ENCODE measurements around the gene MACROD2. TPM values are rescaled to one million over a fixed set of nuclear protein-coding genes. Genes with fewer than 3 reads are reported as not detected.
A peak's percentile ranks its signal among the peaks of the same experiment; 100 is the strongest.

MACROD2 gene
- total RNA-seq, 1 donor from 2014 or later = 0.23 TPM

DNA sequence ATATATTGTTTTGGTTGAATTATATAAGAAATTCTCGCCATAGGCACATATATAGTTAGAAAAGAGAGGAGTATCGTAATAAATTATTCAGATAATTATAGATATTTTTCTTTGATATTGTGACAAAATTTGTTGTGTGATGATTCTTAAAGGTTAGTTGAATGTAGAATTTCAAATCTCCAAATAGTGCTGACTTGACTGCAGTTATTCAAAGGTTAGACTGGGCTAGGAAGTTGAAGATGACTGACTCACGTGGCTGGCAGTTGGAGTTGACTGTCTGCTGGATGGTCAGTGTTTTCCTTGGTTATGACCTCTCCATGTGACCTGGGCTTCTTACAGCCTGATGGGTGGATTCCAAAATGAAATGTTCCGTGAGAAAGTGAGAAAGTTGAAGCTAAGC lies 286.8 kb downstream of the MACROD2 start:
- TF ChIP-seq, protein P1, sequence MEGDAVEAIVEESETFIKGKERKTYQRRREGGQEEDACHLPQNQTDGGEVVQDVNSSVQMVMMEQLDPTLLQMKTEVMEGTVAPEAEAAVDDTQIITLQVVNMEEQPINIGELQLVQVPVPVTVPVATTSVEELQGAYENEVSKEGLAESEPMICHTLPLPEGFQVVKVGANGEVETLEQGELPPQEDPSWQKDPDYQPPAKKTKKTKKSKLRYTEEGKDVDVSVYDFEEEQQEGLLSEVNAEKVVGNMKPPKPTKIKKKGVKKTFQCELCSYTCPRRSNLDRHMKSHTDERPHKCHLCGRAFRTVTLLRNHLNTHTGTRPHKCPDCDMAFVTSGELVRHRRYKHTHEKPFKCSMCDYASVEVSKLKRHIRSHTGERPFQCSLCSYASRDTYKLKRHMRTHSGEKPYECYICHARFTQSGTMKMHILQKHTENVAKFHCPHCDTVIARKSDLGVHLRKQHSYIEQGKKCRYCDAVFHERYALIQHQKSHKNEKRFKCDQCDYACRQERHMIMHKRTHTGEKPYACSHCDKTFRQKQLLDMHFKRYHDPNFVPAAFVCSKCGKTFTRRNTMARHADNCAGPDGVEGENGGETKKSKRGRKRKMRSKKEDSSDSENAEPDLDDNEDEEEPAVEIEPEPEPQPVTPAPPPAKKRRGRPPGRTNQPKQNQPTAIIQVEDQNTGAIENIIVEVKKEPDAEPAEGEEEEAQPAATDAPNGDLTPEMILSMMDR (conservative IDR thresholded peaks at IDR 0.05; ENCODE audit: low read depth, low read length) = no peak
- DNase-seq (ENCODE audit: low read depth) = no peak
- H3K4me3 ChIP-seq (ENCODE audit: low read depth, low read length) = no peak overlapping the region

DNA sequence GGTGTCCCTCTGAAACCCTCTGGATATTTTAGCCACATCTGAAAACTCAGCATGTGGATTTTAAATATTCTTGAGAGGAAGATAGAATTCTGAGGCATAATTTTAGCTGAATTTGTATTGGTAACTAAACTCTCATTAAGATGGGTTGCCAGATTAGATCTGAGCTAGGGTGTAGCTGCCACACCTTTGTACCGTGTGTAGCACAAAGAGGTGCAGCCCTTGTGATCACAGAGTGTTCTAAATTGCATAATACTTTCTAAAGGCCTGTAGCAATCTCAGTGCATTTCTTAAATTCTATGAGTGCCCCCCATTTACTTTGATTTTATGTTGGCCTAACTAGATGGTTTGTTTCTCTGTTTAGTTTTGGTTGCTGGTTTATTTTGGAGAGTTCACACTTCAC lies 289.1 kb downstream of the MACROD2 start:
- H3K4me3 ChIP-seq (ENCODE audit: low read depth, low read length) = no peak overlapping the region
- DNase-seq (ENCODE audit: low read depth) = no peak
- TF ChIP-seq, protein P1 (conservative IDR thresholded peaks at IDR 0.05; ENCODE audit: low read depth, low read length) = no peak

DNA sequence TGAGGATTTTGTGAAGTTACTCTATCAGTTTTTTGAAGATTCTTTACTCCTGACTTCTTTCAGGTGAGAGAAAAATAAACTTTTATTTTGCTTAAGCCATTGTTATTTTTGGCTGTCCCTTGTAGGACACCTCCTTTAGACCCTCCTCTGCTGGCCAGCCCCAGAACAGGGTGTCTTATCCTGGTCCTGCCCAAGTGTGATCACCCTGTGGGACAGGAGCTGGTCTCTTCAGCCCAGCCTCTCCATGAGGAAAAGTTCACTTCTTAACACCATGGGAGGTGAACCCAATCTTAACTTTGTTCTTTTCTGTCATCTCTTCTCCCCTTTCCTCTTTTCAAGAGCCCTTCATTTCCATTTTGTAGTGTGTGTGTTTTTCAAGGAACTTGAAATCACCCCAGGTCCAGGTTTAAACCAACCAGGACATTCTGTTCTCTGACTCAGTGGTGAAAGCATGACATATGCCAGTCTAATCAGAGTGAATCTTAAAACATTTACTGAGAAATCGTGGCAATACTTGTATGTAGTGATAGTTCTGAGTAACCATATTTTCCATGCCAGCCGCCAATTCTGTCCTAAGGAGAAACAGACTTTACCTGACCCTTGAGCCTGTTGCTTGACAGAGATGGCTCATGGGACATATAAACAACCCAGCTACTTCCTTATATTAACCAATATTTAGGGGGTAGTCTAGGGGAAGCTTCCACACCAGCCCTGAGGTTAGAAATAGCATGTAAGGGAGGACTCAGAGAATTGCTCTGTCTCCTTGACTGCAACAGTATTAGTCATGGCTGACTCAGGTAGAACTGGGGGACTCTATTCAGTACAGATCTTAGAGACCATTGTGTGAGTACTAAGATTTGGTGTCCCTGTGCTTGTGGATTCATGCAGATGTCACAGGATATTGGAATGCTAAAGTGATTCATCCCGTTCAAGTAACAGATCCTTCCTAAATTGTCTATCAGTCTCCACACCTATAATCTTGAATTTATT lies 293.3 kb downstream of the MACROD2 start:
- TF ChIP-seq, protein P1 (conservative IDR thresholded peaks at IDR 0.05; ENCODE audit: low read depth, low read length) = no peak
- no peak overlapping the region for H3K4me3 ChIP-seq (ENCODE audit: low read depth, low read length)
- peak; percentile 65 for DNase-seq (ENCODE audit: low read depth)

DNA sequence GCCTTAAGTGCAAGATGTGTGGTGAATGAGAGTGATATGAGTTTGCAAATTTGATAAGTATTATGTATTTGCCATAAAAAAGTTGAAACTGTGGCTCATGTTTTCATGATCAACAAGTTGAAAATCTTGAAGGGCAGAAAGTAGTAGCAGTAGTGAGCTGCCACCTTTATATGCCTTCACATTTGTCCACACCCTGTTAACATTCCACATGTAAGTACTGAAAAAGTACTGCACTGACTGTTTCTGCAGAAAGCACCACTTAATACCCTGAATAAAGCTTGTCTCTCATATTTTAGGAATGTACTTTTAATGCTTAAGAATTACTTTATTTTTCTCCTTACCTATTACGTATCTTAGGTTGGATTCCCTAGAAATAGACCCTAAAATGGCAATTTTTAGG lies 296.2 kb downstream of the MACROD2 start:
- TF ChIP-seq, protein P1 (conservative IDR thresholded peaks at IDR 0.05; ENCODE audit: low read depth, low read length) = no peak
- DNase-seq (ENCODE audit: low read depth) = no peak
- no peak overlapping the region for H3K4me3 ChIP-seq (ENCODE audit: low read depth, low read length)

DNA sequence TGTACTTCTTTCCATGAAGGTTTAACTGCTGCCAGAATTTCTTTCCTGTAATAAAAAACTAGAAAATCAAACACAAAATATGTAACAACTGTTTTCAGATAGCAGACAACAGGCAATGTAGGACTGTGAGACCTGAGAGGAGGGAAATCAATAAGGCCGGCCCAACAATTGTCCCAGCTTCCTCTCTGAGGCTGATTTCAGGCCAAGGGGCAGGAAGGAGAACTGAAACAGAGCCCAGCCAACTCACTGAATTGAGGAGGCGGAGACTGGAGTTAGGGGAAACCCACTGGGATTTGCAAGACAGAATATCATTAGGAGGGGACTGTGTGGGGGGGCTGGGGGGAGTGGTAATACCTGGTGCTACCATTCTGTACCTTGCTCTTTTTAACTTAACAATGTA lies 299.9 kb downstream of the MACROD2 start:
- H3K4me3 ChIP-seq (ENCODE audit: low read depth, low read length) = no peak overlapping the region
- TF ChIP-seq, protein P1 (conservative IDR thresholded peaks at IDR 0.05; ENCODE audit: low read depth, low read length) = no peak
- no peak for DNase-seq (ENCODE audit: low read depth)

DNA sequence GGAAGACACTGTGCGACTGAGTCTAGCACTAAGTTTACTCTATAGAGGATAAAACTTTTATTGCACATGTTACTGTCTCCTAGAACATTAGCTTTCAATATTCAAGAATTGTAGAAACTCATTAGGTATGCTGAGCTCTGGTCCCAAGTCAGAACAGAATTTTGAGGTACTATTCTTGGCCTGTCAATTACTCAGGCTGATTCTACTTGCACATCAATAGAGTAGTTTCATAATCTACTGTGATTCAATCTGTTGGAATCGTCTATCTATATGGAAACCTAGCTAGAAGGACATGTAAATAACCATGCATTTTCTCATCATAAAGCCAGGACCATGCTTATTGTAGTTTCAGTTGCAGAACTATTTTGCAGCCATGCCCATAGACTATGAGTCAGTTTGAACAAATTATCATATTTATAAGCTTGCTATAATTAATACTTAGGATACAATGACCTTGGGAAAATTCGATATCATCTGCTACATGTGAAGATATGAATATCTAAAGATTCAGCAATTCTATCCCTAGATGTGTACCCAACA lies 300.5 kb downstream of the MACROD2 start:
- TF ChIP-seq, protein P1 (conservative IDR thresholded peaks at IDR 0.05; ENCODE audit: low read depth, low read length) = no peak
- H3K4me3 ChIP-seq (ENCODE audit: low read depth, low read length) = no peak overlapping the region
- no peak for DNase-seq (ENCODE audit: low read depth)

Measured in epithelial cell of proximal tubule (primary cell).